ENCODE measurements around the gene ARHGDIB.

Gene ARHGDIB

GRCh38 chr12:14956024-14956891 is 5.1 kb downstream of the ARHGDIB start:
- no peak for DNase-seq (ENCODE audit: low spot score)

- no peak for DNase-seq (ENCODE audit: low spot score)
Observed at GRCh38 chr12:14954269-14954668, 7.1 kb downstream of the ARHGDIB start.

- DNase-seq (ENCODE audit: low spot score) = no peak
Observed at GRCh38 chr12:14953752-14954151, 7.6 kb downstream of the ARHGDIB start.

GRCh38 chr12:14952299-14952921 is 9.0 kb downstream of the ARHGDIB start:
- DNase-seq (ENCODE audit: low spot score) = peak; percentile 25

GRCh38 chr12:14951851-14952250 is 9.6 kb downstream of the ARHGDIB start:
- DNase-seq (ENCODE audit: low spot score) = no peak

- DNase-seq (ENCODE audit: low spot score) = no peak
Observed at GRCh38 chr12:14950982-14951746, 10.2 kb downstream of the ARHGDIB start.

- DNase-seq (ENCODE audit: low spot score) = no peak
Observed at GRCh38 chr12:14950421-14950820, 11.0 kb downstream of the ARHGDIB start.

- DNase-seq (ENCODE audit: low spot score) = no peak
Observed at GRCh38 chr12:14949631-14950030, 11.8 kb downstream of the ARHGDIB start.

GRCh38 chr12:14948672-14949071 is 12.7 kb downstream of the ARHGDIB start:
- DNase-seq (ENCODE audit: low spot score) = peak; percentile 77

- no peak for DNase-seq (ENCODE audit: low spot score)
Observed at GRCh38 chr12:14946861-14947260, 14.5 kb downstream of the ARHGDIB start.

- no peak for DNase-seq (ENCODE audit: low spot score)
Observed at GRCh38 chr12:14946162-14946561, 15.2 kb downstream of the ARHGDIB start.

GRCh38 chr12:14942196-14942931 is 19.0 kb downstream of the ARHGDIB start:
- DNase-seq (ENCODE audit: low spot score) = no peak

GRCh38 chr12:14941369-14941768 is 20.0 kb downstream of the ARHGDIB start:
- DNase-seq (ENCODE audit: low spot score) = no peak

- DNase-seq (ENCODE audit: low spot score) = no peak
Observed at GRCh38 chr12:14938301-14938700, 23.1 kb downstream of the ARHGDIB start, which contains the start of gene ERP27. ERP27 (minus strand) TSS chr12:14938537; CDS start chr12:14938508, 29 bp downstream.

- peak; percentile 44 for DNase-seq (ENCODE audit: low spot score)
Observed at GRCh38 chr12:14937689-14938088, 23.7 kb downstream of the ARHGDIB start.

GRCh38 chr12:14937014-14937413 is 24.4 kb downstream of the ARHGDIB start:
- no peak for DNase-seq (ENCODE audit: low spot score)

- DNase-seq (ENCODE audit: low spot score) = no peak
Observed at GRCh38 chr12:14936224-14936861, 25.1 kb downstream of the ARHGDIB start.

- no peak for DNase-seq (ENCODE audit: low spot score)
Observed at GRCh38 chr12:14935031-14935430, 26.4 kb downstream of the ARHGDIB start.

- no peak for DNase-seq (ENCODE audit: low spot score)
Observed at GRCh38 chr12:14934511-14934910, 26.9 kb downstream of the ARHGDIB start.

GRCh38 chr12:14931791-14932560 is 29.4 kb downstream of the ARHGDIB start:
- no peak for DNase-seq (ENCODE audit: low spot score)

- no peak for DNase-seq (ENCODE audit: low spot score)
Observed at GRCh38 chr12:14931359-14931758, 30.0 kb downstream of the ARHGDIB start.

All from germinal center (tissue), 1 donor.